Smooth muscle cell (in vitro differentiated cells): ENCODE results near the gene CLIC3. TPM values are rescaled to one million over a fixed set of nuclear protein-coding genes. Genes with fewer than 3 reads are reported as not detected.

ENCODE experiments used
- DNase-seq: peaks from one replicate; lab custom pipeline; 2025; ENCODE audit not compliant: unreplicated experiment; lab: John Stamatoyannopoulos, UW
- H2AFZ ChIP-seq: fragments of 200-600 bp; sonication (generic); 2 replicates; pipeline ENCODE4 v1.6.0; 2016; ENCODE audit warnings: antibody characterized with exemption, low read depth, mild to moderate bottlenecking
- H3F3A ChIP-seq: fragments of 200-600 bp; sonication (generic); 2 replicates; pipeline ENCODE4 v1.6.0; 2017; ENCODE audit warnings: antibody characterized with exemption, low read depth
- H3K27ac ChIP-seq: fragments of 200-600 bp; sonication (generic); 2 replicates; pipeline ENCODE4 v1.5.1; 2016; ENCODE audit warnings: low read depth, mild to moderate bottlenecking
- H3K27me3 ChIP-seq: fragments of 200-600 bp; sonication (generic); 2 replicates; pipeline ENCODE4 v1.6.1; 2016; ENCODE audit warnings: low read depth, mild to moderate bottlenecking
- H3K36me3 ChIP-seq: fragments of 200-600 bp; sonication (generic); 2 replicates; pipeline ENCODE4 v1.5.1; 2016; ENCODE audit warnings: low read depth
- H3K4me1 ChIP-seq: fragments of 200-600 bp; sonication (generic); 2 replicates; pipeline ENCODE4 v1.5.1; 2016; ENCODE audit warnings: low read depth
- H3K4me2 ChIP-seq: fragments of 200-600 bp; sonication (generic); 2 replicates; pipeline ENCODE4 v1.6.0; 2016; ENCODE audit warnings: mild to moderate bottlenecking
- H3K4me3 ChIP-seq: fragments of 200-600 bp; sonication (generic); 2 replicates; pipeline ENCODE4 v1.5.1; 2016; ENCODE audit warnings: mild to moderate bottlenecking
- H3K79me2 ChIP-seq: fragments of 200-600 bp; sonication (generic); 2 replicates; pipeline ENCODE4 v1.6.0; 2016; ENCODE audit warnings: low read depth, mild to moderate bottlenecking
- H3K9ac ChIP-seq: fragments of 200-600 bp; sonication (generic); 2 replicates; pipeline ENCODE4 v1.6.0; 2016; ENCODE audit warnings: low read depth
- H3K9me3 ChIP-seq: fragments of 200-600 bp; sonication (generic); replicated peaks from 2 replicates; pipeline ENCODE4 v1.5.1; 2016; ENCODE audit warnings: low read depth
- H4K20me1 ChIP-seq: fragments of 200-600 bp; sonication (generic); 2 replicates; pipeline ENCODE4 v1.6.0; 2016; ENCODE audit warnings: low read depth
- WGBS: methylation state at CpG from one replicate; pipeline ENCODE4 v1.1.7; 2016; ENCODE audit warnings: low lambda C conversion rate; 5-methylcytosine and 5-hydroxymethylcytosine counted together
- polyA plus RNA-seq: library from polyadenylated mRNA; unstranded; fragments of >200 nt; fragmentation: Nextera tagmentation; extraction: Ambion mirVana; gene quantifications from 2 replicates; pipeline ENCODE4 v1.2.1, GENCODE V29; 2016
- total RNA-seq: library from RNA; depleted of rRNA; stranded (reverse); fragments of >200 nt; gene quantifications from 2 replicates; pipeline ENCODE4 v1.2.3, GENCODE V29; 2014
- TF ChIP-seq, protein P1 (sequence below): fragments of 200-600 bp; sonication (generic); IDR thresholded peaks from 2 replicates; pipeline ENCODE4 v1.5.1; 2017; ENCODE audit warnings: borderline replicate concordance, mild to moderate bottlenecking, antibody characterized with exemption; ENCODE audit not compliant: insufficient read depth, poor library complexity, severe bottlenecking

Gene CLIC3
- total and polyA plus RNA-seq, 2 experiments from 2014 or later = 36.8 to 43.9 TPM

DNA sequence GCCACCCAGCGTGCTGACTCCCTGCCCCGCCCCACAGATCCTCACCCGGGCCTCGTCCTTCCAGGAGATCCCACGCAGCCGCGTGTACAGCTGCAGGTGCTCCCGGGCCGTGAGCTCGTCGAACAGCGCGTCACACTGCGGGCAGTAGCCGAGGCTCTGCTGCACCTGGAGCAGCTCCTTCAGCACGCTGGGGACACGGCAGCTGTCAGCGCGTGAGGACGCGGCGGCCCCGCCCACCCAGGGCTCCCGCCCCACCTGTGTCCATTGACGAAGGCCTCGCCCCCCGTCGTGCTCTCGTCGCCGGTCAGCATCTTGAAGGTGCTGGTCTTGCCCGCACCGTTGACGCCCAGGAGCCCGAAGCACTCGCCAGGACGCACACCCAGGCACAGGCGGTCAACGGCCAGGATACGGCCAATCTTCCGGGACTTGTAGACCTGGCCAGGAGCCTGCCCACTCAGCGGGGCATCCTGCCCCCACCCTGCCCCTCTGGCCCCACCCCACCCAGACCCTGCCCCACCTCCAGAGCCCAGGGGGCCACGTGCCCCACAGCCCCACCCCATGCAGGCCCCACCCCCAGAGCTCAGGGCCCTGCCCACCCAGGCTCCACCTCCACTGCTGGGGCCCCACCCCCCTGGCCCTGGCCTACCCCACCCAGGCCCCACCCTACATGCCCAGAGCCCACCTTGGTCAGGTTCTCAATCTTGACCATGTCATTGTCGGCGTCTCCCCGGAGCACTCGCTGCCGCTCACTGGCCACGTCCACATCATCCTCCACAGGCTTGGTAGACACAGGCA lies 13.8 kb upstream of the CLIC3 start:
- TF ChIP-seq, protein P1, sequence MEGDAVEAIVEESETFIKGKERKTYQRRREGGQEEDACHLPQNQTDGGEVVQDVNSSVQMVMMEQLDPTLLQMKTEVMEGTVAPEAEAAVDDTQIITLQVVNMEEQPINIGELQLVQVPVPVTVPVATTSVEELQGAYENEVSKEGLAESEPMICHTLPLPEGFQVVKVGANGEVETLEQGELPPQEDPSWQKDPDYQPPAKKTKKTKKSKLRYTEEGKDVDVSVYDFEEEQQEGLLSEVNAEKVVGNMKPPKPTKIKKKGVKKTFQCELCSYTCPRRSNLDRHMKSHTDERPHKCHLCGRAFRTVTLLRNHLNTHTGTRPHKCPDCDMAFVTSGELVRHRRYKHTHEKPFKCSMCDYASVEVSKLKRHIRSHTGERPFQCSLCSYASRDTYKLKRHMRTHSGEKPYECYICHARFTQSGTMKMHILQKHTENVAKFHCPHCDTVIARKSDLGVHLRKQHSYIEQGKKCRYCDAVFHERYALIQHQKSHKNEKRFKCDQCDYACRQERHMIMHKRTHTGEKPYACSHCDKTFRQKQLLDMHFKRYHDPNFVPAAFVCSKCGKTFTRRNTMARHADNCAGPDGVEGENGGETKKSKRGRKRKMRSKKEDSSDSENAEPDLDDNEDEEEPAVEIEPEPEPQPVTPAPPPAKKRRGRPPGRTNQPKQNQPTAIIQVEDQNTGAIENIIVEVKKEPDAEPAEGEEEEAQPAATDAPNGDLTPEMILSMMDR = no peak
- WGBS = 98% methylated on average over 21 of the region's 49 CpGs
- no peaks in the 10 kb centered on the region for H3K9me3 ChIP-seq
- H3K9ac ChIP-seq = no peak overlapping the region
- no peaks in the 10 kb centered on the region for H3F3A ChIP-seq
- no peaks in the 10 kb centered on the region for H3K79me2 ChIP-seq
- H3K4me1 ChIP-seq = no peaks in the 10 kb centered on the region
- no peaks in the 10 kb centered on the region for H4K20me1 ChIP-seq
- H3K4me2 ChIP-seq = no peak overlapping the region
- H3K4me3 ChIP-seq = no peak overlapping the region
- no peak for DNase-seq
- H3K27me3 ChIP-seq = no peaks in the 10 kb centered on the region
- H2AFZ ChIP-seq = no peak overlapping the region
- H3K27ac ChIP-seq = no peak overlapping the region
- no peaks in the 10 kb centered on the region for H3K36me3 ChIP-seq

DNA sequence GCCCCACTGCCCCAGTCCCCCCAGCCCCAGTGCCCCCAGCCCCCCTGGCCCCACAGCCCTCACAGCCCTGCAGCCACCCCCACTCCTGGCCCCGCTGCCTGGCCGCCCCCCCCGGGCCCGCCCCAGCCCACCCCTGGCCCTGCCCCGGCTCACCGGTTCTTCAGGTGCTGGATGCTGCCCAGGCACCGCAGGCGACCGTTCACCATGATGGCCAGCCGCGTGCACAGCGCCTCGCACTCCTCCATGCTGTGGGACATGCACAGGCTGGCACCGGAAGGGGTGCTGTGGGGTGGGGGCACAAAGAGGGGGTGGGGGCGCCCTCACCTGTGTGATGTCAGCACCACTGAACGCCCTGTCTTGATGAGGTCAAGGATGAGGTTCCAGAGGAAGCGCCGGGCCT lies 12.8 kb upstream of the CLIC3 start:
- Histone ChIP-seq H3K9ac (no peak overlapping the region), H3K79me2 (no peaks in the 10 kb centered on the region), H3K27me3 (no peaks in the 10 kb centered on the region), H3K4me3 (no peak overlapping the region), H4K20me1 (no peaks in the 10 kb centered on the region), H2AFZ (no peak overlapping the region), H3K4me2 (no peak overlapping the region), H3F3A (no peaks in the 10 kb centered on the region), H3K27ac (no peak overlapping the region), H3K9me3 (no peaks in the 10 kb centered on the region), H3K4me1 (no peaks in the 10 kb centered on the region), H3K36me3 (no peaks in the 10 kb centered on the region)
- TF ChIP-seq, protein P1 = no peak
- no peak for DNase-seq
- whole genome bisulfite sequencing = 91% methylated on average over 7 of the region's 18 CpGs

DNA sequence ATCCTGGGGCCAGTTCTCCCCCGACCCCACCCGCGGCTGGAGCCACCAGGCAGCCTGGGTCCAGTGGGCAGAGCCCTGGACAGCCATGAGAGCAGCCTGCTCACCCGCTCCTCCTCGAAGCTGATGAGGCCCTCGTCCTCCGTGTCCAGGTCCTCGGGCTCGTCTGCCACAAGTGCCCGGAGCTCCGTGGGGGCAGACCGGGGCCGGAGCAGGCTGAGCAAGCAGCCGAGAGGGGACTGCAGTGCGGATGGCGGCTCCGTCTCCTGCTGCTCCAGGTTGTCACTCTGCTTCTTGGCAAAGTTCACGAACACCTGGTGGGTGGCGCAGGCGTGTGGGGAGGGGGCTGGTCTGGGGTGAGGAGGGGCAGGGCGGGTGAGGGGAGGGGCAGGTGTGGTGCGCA lies 11.9 kb upstream of the CLIC3 start:
- H3K36me3 ChIP-seq = no peaks in the 10 kb centered on the region
- 88% methylated on average over 20 of the region's 22 CpGs for WGBS
- no peaks in the 10 kb centered on the region for H4K20me1 ChIP-seq
- H3K9ac ChIP-seq = no peak overlapping the region
- H3K27me3 ChIP-seq = no peaks in the 10 kb centered on the region
- H3K4me3 ChIP-seq = no peak overlapping the region
- no peaks in the 10 kb centered on the region for H3F3A ChIP-seq
- H2AFZ ChIP-seq = no peak overlapping the region
- H3K4me2 ChIP-seq = no peak overlapping the region
- no peaks in the 10 kb centered on the region for H3K4me1 ChIP-seq
- DNase-seq = no peak
- TF ChIP-seq, protein P1 = no peak
- no peaks in the 10 kb centered on the region for H3K79me2 ChIP-seq
- no peaks in the 10 kb centered on the region for H3K9me3 ChIP-seq
- H3K27ac ChIP-seq = no peak overlapping the region

DNA sequence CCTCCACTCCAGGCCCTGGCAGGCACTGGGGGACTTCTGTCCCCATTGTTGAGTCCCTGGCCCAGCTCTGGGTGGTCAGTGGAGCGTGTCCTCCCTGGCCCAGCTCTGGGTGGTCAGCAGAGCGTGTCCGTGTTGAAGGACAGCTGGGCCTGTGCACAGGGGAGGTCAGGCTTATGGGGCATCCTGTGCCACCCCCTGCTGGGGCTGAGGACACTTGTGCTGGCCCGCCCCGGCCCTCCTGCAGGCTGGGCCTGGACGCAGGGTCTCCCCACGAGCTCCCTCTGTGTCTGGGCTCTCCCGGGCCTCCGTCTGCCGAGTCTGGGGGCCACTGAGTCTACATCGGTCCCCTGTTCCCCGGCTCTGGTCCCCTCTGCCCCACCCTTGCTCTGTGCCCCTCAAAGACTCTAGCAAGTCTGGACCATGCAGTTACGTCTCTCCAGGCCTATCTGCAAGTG lies 11.5 kb upstream of the CLIC3 start:
- Histone ChIP-seq H4K20me1 (no peaks in the 10 kb centered on the region), H2AFZ (no peak overlapping the region), H3K4me1 (no peaks in the 10 kb centered on the region), H3K27ac (no peak overlapping the region), H3K9me3 (no peaks in the 10 kb centered on the region), H3K36me3 (no peaks in the 10 kb centered on the region), H3K4me2 (no peak overlapping the region), H3F3A (no peaks in the 10 kb centered on the region), H3K79me2 (no peaks in the 10 kb centered on the region), H3K4me3 (no peak overlapping the region), H3K27me3 (no peaks in the 10 kb centered on the region), H3K9ac (no peak overlapping the region)
- WGBS = 91% methylated on average over 11 of the region's 13 CpGs
- TF ChIP-seq, protein P1 = no peak
- no peak for DNase-seq
